ENCODE measurements around the gene ARMC3.

DNA sequence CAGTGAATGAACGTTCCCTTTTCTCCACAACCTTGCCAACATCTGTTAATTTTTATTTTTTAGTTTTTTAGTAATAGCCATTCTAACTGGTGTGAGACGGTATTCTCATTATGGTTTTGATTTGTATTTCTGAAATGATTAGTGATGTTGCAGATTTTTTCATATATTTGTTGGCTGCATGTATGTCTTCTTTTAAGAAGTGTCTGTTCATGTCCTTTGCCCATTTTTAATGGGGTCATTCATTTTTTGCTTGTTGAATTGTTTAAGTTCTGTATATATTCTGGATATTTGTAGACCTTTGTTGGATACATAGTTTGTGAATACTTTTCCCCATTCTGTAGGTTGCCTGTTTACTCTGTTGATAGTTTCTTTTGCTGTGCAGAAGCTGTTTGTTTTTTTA, 93.6 kb downstream of the ARMC3 start:
- no peak for TF ChIP-seq POLR2A (IDR thresholded peaks at IDR 0.05; ENCODE audit: low read depth)
- no peak for TF ChIP-seq CTCF (IDR thresholded peaks at IDR 0.05)
- TF ChIP-seq EP300 (IDR thresholded peaks at IDR 0.05) = no peak

Measured in esophagus muscularis mucosa (tissue), 4 donors.